HTERT RPE-1 (cell line): ENCODE data around the gene AKNA.

Experiments used
- in situ Hi-C: fragments of 300-500 bp; cut with MboI; formaldehyde crosslinking; loops from 4 replicates; pipeline ENCODE4 v1.14.3; 2020; ENCODE audit warnings: low sequenced_read_pairs

The AKNA gene

DNA sequence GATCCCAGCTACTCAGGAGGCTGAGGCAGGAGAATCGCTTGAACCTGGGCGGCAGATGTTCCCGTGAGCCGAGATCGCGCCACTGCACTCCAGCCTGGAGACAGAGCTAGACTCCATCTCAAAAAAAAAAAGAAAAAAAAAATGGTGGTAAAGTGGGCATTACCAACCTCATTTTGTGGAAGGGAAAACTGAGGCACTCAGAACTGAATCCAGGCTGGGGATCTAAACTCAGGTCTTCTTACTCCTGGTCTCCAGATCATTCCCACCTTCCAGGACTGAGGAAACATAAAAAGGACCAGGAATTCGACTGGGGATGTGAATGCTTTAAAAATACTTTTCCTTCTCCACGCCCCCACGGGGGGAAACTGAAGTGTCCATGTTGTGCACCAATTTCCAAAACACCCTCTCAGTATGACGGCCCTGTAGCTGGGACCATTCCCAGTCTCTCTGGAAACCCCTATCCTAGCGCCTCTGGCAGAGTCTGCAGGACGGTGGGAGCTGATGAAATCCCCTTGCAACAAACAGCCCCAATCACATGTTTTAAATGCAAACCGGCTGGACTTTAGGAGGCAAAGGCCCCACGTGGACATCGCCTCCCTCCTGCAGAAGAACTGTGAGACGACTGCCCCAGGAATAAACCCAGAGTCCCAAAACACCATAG lies 8.9 kb upstream of the AKNA start:
- in situ Hi-C loops: no loop called here

DNA sequence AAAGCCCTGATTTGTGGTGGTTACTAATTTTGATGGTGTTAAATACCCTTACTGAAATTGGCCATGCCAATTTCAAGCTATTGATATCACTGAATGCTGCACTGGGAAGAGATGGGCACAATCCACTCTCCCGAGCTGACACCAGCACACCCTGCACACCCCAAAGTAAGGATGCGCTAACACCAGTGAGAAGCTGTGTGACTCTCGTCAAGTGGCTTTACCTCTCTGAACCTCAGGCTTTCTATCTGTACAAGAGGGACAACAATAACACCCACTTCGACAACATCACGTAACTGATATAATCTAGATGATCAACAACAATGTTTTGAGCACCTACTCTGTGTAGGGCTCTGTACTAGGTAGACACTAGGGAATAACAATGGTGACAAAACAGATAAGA lies 8.0 kb upstream of the AKNA start:
- in situ Hi-C loops: no loop called here

DNA sequence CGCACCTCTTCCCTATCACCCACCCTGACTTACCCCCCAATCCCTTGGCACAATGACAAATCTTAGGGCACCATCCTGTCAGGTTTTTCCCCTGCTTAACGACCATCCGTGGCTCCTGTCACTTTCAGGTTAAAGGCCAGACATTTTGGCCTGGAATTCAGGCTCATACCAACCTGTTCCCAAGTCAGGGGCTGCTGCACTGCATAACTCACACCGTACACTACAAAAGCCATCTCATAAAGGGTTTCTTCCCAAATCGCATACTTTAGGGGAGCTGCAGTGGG lies 7.5 kb upstream of the AKNA start:
- in situ Hi-C loops: no loop called here

DNA sequence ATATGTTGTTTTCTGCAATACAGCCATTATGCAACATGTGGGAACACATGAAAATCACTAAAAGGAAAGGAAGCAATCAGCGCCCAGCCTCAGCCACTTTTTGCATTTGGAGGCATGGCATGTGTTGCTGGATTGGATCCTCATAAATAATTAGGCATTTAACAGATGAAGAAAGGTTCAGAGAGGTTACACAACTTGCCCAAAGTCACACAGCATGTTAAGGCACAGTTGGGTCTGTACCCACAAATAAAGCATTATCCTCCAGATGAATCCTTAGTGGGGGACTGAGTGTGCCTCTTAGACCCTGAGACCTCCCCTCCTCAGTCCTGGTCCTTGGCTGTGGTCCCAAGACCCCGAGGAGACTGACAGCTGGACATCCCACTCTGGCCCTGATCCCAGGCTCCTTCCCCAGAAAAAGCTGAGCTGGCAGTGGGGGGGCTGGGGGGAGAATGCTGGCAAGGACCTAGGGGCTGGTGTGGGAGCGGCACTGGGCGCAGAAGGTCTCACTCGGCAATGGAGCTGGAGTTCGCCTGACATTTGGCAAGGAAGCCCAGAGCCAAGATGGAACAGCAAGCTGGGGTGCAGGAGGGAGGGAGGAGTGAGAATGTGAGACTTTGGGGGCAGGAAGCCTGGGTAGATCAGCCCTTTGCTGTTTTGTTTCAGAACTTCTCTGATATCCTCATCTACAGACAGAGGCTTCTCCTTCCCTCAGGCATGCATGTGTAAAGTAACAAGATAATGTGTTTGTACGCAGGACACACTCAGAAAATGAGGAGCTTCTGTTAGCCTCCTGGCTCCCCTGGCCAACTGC lies 6.9 kb upstream of the AKNA start:
- in situ Hi-C loops: no loop called here

DNA sequence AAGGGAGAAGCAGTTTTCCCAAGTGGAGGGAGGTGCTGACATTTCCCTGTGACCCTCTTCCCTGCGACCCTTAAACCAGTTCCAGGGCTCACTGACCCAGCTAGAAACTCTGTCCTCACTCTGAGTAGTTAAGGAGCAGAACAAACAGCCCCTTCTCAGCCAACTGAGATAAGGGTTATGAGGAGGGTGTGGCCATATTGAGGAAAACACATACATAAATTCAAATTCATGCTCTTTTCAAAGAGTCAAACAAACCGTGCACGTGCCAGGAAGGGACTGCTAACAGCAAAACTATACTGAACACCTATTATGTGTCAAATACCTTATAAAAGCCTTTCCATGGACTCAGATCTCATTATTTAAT lies 4.9 kb upstream of the AKNA start:
- in situ Hi-C loops: no loop called here

DNA sequence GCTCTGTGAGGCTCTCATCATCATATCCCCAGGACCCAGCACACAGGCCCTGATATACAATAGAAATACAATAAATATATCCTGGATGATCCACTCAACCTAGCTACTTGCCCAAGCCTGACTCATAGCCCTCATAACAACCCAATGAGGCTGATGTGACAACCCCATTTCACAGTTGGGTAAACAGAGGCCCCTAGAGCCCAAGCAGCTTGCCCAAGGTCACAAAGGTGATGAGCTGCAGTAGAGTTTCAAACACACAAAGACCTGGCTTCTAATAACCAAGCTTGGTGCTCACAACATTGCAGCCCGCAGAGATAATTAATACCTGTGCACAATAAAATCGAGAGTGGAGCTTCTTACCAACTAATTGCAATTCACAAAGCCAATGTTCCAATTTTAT lies 3.2 kb upstream of the AKNA start:
- in situ Hi-C loops: no loop called here

DNA sequence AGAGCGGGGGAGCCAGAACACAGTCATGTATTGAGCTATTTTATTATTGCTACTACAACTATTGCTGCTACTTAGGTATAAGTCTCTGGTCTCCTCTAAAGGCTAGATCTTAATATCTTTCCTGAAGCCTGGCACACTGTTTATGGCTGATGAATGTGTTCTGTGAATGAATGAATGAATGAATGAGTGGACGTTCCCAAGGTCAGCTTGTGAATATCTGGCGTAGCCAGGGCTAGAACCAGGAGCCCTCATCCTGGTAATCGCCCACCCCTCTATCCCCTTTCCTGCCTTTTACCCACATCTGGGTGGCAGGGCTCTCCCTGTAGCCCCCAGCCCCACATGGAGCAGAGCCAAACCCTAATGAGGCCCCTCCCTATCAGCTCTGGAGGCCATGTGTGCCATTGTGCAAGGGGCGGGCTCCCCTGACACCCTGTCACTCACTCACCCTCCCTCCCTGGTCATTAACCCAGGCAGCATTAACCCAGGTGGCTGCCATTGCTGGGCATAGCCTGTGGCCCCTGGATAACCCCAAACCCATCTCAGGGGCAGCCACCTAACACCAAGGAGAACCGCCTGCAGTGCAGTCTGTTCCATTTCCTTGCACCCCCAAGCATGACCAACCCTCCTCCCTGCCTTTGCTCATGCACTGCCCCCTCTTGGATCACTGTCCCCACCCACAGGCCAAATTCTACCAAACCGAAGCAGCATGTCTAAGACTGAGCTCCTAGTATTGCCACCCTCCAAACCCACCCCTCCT lies 2.0 kb upstream of the AKNA start:
- in situ Hi-C loops: no loop called here

DNA sequence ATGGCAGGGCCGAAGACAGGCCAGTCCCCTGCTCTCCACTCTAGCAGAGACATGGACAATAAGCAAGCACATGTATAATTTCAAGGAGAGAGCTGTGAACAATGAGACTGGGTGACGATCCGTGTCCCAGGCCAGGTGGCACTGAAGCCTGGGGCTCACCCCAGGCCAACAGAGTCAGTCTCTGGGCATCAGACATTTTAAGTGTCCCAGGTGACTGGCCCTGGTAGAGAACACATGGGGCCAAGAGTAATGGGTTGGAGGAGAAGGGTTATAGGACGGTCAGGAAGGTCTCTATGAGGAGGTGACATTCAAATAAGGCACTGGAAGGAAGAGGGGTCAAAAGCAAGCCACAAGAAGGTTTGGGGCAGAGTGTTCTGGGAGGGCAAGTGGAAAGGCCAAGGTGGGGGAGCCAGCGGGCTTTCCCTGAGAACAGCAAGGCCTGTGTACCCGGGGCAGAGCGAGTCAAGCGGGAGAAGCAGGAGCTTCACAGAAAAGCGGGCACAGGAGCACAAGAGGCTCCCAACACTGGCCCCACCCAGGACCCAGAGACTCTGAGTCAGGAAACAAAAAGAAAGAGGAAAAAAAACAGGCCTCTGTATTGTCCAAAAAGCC lies 1.1 kb upstream of the AKNA start:
- in situ Hi-C loops: no loop called here

DNA sequence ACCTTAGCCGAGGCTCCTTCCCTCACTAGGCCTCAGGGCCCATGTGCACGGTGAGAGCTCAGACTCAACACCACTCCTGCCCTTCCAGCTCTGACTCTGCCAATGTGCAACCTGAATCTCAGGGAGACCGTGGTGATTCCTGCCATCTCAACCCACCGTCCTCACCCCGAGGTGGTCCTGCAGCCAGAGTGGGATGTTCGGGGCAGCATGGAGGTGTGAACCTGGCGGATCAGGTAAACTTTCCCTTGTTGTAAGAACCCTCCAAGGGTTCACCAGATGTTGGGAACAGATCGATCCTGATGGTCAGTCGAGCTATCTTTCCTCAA lies 538 bp upstream of the AKNA start:
- in situ Hi-C loops: no loop called here

DNA sequence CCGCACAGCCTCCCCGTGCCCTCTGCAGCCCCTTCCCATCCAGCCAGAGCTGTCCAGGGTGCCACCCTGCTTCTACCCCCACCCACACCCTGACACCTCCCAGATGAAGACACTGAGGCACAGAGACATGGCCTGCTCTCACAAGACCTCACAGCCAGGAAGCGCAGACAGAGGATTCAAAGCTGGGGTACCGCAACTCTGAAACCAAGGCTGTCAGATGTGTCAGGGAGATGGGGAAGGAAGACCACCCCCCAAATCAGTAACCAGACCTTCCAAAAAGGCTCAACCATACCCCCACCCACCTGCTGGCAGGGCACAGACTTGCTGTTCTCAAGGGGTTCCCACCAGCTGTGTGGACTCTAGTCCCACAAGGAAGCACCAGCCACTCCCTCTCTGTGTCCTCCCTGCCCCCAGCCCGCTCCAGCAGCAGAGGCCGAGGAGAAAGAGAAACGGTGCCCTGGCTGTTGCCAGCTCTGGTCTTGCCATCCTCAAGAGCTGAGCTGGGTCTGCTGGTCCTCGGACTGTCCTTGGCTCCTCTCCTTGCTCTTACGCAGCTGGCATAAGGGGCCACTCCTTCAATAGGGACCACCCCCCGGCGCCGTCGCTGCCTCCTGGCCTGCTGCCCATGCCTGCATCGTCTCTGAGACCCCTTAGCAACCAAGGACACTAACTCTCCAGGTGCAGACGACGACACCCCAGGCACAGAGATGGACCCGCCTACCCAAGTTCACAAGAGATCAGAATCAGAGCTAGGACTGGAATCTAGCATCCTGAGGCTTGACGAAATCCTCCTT lies 699 bp downstream of the AKNA start:
- in situ Hi-C loops: no loop called here

DNA sequence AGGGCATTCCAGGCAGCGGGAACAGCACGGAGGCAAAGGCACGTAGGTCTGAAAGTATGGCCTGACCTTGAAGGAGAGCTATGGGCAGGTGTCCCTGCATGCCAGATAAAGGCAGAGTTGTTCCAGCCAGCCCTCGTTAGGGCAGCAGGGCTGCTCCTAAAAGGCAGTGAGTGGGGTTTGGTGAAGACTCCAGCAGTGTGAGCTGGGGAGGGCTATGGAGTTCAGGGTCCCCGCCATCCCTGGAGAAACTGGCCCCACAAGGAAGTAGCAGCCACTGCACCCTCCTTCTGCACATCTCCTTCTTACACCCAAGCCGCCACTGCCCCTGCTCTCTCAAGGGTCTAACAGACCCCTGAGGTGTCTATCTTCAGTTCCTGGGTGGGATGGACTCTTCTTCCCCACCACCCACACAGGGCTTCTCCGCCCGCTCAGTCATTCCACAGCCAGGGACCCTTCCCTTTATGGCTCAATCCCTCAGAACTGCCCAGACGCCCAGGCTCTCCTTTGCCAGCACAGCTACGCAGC lies 1.4 kb downstream of the AKNA start:
- in situ Hi-C loops: no loop called here

DNA sequence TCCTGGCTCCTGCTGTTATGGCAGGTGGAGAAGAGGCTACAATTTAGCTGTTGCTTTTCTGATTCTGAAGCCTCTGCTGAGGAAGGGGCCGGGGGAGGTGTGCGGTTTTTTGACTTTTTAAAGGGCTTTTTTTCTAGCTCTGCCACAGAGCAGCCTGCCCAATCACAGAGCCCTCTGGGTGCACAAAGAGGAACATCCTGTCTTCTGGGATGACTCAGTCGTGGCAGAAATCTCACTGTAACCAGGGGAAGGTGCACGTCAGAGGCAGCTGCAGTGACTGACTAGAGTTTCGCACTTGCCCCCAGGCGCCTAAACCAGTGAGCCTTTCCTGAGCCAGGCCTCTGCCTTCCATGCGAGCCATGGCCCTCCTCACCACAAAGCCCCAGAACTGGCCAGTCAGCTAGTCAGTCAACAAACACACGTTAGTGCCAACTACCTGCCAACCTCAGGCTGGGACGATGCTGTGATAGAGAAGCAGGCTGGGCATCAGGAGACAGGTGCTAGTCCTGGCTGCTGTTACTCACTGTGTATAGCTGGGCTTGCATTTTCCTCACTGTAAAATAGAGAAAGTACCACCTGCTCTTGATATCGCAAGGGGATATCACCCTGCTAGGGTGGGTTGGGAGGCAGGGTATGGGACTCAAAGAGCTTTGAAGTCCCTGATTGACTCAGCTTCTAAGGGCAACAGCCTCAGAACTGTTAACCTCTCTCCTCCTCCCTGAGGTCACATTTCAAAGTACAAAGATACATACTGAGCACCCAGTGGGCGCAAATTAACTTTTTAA lies 2.2 kb downstream of the AKNA start:
- in situ Hi-C loops: no loop called here

DNA sequence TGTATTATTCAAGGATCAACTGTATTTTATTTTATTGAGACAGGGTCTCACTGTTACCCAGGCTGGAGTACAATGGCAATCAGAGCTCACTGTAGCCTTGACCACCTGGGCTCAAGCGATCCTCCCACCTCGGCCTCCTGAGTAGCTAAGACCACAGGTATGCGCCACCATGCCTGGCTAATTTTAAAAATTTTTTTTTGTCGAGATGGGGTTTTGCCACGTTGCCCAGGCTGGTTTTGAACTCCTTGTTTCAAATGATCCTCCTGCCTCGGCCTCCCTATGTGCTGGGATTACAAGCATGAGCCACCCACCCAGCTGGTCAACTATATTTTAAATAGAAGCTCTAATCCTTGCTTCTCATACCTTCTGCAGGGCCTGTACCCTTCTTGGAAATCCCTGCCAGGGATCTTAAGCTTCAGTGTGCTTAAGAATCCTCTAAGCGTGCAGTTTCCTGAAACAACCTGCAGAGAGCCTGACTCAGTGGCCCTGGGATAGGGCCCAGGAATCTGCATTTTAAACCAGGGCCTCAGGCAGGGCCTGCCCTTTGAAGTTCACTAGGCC lies 2.9 kb downstream of the AKNA start:
- in situ Hi-C loops: no loop called here

DNA sequence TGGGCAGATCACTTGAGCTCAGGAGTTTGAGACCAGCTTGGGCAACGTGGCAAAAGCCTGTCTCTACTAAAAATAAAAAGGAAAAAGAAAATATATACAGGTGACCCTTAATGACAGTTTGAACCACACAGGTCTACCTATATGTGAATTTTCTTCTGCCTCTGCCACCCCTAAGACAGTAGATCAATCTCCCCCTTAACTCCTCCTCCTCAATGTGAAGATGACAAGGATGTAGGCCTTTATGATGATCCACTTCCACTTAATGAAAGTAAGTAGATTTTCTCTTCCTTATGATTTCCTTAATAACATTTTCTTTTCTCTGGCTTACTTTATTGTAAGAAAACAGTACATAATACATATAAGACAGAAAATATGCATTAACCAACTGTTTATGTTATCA lies 3.4 kb downstream of the AKNA start:
- in situ Hi-C loops: no loop called here

DNA sequence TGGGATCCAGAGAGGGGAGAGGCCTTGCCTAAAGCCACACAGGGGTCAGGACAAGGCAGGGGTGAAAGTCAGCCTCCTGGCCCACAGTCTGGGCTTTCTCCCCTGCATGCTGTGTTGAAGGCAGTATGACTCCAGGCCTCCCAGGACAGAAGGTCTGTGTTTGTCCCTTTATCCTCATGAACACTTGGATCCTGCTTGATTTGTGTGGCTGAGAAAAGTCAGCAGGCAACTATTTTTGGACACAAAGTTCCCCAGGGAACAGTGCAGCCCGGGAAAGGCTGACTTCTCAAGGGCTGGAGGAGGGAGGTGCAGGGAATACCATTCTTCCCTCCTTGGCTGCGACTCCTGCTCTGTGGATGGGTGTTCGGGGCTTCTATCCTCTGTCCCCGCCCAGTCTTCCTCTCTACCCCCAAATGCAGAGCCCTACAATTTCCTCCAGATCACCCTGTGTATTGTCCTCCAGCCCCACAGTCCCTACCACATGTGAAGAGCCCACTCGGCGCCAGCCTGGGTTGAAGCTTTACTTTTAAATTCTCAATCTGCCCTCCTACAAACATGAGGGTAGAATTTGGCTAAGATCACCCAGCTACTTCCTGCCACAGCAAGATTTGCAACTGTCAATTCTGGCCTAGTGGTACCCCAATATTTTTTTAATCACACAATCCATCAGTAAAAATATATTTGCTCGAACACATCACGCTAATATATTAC lies 4.1 kb downstream of the AKNA start:
- in situ Hi-C loops: no loop called here

DNA sequence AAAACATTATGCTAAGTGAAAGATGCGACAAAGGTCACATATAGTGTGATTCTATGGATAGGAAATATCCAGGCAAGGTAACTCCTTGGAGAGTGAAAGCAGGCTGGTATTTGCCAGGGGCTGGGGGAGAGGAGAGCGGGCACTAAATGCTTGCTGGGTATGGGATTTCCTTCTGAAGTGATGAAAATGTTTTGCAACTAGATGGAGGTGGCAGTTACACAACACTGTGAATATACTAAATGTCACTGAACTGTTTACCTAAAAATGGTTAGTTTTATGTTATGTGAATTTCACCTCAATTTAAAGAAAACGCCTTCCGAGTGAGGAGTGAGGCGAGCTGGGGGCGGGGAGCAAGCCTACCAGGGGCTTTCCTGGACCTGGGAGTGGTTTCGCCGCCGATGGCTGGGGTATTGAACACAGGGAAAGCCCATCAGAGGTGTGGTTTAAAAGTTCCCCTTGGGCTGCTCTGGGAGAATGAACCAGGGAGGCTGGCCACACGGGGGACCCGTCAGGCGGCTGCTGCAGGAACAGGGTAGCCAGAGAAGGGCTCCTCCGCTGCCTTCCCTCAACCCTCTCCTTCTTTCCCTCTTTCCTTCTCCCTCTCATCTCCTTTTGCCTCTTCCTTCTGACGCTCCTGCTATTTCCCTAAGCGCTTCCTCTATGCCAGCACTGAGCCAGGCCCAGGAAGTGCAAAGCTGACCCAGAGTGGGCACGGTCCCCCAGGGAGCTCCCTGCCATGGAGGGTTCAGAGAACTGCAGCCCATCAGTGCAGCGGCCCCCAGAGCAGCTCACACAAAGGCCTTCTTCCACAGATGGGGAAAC lies 4.9 kb downstream of the AKNA start:
- in situ Hi-C loops: no loop called here

DNA sequence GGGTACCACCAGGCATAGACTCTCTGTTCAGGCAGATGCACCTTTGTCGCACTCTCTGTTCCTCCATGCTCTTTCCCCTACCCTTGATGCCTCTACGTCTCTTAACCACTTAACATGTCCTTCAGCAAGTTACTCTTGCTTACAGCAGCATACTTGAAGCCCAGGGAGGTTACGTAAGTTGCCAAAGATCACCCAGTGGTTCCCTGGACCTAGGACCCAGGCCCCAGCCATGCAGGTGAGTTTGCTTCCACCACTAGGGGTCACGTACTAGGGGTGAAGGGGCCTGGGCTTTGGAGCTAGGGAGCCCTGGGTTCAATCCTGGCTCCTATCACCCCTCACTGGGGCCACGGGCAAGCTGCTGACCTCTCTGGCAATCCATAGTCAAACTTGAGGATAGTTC lies 8.9 kb downstream of the AKNA start:
- in situ Hi-C loops: no loop called here

DNA sequence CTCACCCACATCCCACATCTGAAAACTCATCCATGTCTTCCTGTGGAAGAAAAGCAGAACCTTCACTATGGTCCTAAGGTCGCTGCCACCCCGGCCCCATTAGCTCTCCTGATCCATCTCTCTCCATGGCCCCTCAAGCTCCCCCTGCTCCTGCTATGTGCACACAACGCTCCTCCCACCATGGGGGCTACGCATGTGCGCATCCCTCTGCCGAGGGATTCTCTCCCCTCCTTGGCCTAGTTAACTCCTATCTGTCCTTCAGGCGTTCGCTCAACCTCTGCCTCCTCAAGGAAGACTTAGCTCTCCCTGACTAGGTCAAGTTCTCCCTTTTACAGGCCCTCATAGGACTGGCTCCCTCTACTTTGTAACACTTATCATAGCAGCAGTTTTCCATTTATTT lies 9.8 kb downstream of the AKNA start:
- in situ Hi-C loops: no loop called here
